ENCODE data around the gene KLHL24. TPM values are rescaled to one million over a fixed set of nuclear protein-coding genes. Genes with fewer than 3 reads are reported as not detected.
A peak's percentile ranks its signal among the peaks of the same experiment; 100 is the strongest.

Gene KLHL24
- total and polyA plus RNA-seq, 2 of the 13 experiments (the other 11 are each of a cell fraction or from before 2014, with no cell fraction given) = 6.9 to 15.7 TPM

DNA sequence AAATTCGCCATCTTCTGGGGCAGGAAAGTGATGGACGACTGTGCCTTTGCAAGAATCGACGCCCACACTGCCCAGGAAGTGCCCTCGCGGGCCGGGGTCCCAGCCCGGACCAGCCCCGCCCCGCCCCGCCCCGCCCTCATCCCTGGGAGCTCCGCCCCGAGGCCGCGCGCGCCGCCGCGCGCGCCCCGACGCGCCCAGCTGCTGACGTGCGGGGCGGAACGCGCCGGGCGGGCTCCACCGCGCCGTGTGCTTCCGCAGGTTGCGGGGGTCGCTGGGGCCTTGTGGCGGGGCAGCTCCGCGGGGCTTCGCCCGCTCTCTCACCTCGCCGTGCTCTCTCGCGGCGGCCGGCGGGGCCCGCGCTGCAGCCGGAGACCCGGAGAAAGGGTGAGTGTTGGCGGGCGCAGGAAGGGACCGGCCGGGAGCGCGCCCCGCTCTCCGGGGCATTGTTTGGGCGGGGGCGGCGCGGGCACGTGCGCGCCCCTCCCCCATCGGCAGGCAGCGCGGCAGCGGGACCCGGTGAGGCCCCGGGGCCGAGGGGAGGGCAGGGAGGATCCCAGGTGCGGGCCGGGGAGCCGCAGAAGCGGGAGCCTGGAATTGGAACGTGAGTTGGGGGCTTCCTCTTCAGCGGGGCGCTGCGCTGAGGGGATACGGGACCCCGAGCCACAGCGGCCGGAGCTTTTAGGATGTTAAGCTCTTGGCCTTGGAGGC, 62.3 kb downstream of the KLHL24 start, which contains the start of gene YEATS2 (continued):
- TF ChIP-seq, protein P1, sequence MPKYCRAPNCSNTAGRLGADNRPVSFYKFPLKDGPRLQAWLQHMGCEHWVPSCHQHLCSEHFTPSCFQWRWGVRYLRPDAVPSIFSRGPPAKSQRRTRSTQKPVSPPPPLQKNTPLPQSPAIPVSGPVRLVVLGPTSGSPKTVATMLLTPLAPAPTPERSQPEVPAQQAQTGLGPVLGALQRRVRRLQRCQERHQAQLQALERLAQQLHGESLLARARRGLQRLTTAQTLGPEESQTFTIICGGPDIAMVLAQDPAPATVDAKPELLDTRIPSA (CRISPR knock-in tag; IDR thresholded peaks at IDR 0.05; ENCODE audit: borderline replicate concordance) = no peak
- TF ChIP-seq HIVEP1 (CRISPR knock-in tag; IDR thresholded peaks at IDR 0.05) (no peak), EEA1 (CRISPR knock-in tag; IDR thresholded peaks at IDR 0.05; ENCODE audit: borderline replicate concordance) (0 out of 2 replicates have a peak, but pooled peaks have one; percentile 23), TCF7L2 (IDR thresholded peaks at IDR 0.05; ENCODE audit: low read depth, low read length) (no peak), JARID2 (CRISPR knock-in tag; IDR thresholded peaks at IDR 0.05; ENCODE audit: insufficient replicate concordance) (no peak), RORA (CRISPR knock-in tag; IDR thresholded peaks at IDR 0.05) (no peak), SNRNP70 (IDR thresholded peaks at IDR 0.05; ENCODE audit: low read depth, low read length) (no peak), CENPT (CRISPR knock-in tag; IDR thresholded peaks at IDR 0.05; ENCODE audit: low read depth) (peak; percentile 57; the same call in 1 of the 2 replicates), REXO4 (CRISPR knock-in tag; IDR thresholded peaks at IDR 0.05; ENCODE audit: borderline replicate concordance) (no peak), ZNF253 (CRISPR knock-in tag; IDR thresholded peaks at IDR 0.05; ENCODE audit: borderline replicate concordance) (no peak), ZBTB8A (CRISPR knock-in tag; IDR thresholded peaks at IDR 0.05; ENCODE audit: borderline replicate concordance, low read depth) (no peak), KDM5A (IDR thresholded peaks at IDR 0.05; ENCODE audit: borderline replicate concordance, low read length) (peak; percentile 57), PAX8 (CRISPR knock-in tag; IDR thresholded peaks at IDR 0.05; ENCODE audit: borderline replicate concordance) (no peak), ZFP36 (IDR thresholded peaks at IDR 0.05; ENCODE audit: borderline replicate concordance, low read depth, low read length, partially characterized antibody) (no peak), PTBP1 (IDR thresholded peaks at IDR 0.05; ENCODE audit: low read depth, low read length, poor library complexity, severe bottlenecking) (no peak), DR1 (CRISPR knock-in tag; IDR thresholded peaks at IDR 0.05) (no peak), CHCHD3 (CRISPR knock-in tag; IDR thresholded peaks at IDR 0.05) (peak; percentile 63; the same call in 1 of the 2 replicates), SNAI1 (CRISPR knock-in tag; IDR thresholded peaks at IDR 0.05; ENCODE audit: borderline replicate concordance) (no peak), MTF1 (CRISPR knock-in tag; IDR thresholded peaks at IDR 0.05) (no peak), LCORL (IDR thresholded peaks at IDR 0.05) (no peak), LCORL (CRISPR knock-in tag; IDR thresholded peaks at IDR 0.05) (peak; percentile 12; the same call in 1 of the 2 replicates), ZNF777 (CRISPR knock-in tag; IDR thresholded peaks at IDR 0.05) (peak; percentile 58; the same call in 1 of the 2 replicates), ZNF572 (CRISPR knock-in tag; IDR thresholded peaks at IDR 0.05) (no peak)
- TF ChIP-seq, protein P2, sequence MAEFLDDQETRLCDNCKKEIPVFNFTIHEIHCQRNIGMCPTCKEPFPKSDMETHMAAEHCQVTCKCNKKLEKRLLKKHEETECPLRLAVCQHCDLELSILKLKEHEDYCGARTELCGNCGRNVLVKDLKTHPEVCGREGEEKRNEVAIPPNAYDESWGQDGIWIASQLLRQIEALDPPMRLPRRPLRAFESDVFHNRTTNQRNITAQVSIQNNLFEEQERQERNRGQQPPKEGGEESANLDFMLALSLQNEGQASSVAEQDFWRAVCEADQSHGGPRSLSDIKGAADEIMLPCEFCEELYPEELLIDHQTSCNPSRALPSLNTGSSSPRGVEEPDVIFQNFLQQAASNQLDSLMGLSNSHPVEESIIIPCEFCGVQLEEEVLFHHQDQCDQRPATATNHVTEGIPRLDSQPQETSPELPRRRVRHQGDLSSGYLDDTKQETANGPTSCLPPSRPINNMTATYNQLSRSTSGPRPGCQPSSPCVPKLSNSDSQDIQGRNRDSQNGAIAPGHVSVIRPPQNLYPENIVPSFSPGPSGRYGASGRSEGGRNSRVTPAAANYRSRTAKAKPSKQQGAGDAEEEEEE (CRISPR knock-in tag; IDR thresholded peaks at IDR 0.05; ENCODE audit: borderline replicate concordance) = no peak
- TF ChIP-seq, protein P3, sequence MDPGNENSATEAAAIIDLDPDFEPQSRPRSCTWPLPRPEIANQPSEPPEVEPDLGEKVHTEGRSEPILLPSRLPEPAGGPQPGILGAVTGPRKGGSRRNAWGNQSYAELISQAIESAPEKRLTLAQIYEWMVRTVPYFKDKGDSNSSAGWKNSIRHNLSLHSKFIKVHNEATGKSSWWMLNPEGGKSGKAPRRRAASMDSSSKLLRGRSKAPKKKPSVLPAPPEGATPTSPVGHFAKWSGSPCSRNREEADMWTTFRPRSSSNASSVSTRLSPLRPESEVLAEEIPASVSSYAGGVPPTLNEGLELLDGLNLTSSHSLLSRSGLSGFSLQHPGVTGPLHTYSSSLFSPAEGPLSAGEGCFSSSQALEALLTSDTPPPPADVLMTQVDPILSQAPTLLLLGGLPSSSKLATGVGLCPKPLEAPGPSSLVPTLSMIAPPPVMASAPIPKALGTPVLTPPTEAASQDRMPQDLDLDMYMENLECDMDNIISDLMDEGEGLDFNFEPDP (CRISPR knock-in tag; conservative IDR thresholded peaks at IDR 0.05) = no peak
- TF ChIP-seq, protein P4, sequence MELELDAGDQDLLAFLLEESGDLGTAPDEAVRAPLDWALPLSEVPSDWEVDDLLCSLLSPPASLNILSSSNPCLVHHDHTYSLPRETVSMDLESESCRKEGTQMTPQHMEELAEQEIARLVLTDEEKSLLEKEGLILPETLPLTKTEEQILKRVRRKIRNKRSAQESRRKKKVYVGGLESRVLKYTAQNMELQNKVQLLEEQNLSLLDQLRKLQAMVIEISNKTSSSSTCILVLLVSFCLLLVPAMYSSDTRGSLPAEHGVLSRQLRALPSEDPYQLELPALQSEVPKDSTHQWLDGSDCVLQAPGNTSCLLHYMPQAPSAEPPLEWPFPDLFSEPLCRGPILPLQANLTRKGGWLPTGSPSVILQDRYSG (CRISPR knock-in tag; IDR thresholded peaks at IDR 0.05) = peak; percentile 79; the same call in 1 of the 2 replicates

All from HepG2 (cell line).